Thoracic aorta (tissue), 2 donors: ENCODE results near the gene CYFIP1. TPM values are rescaled to one million over a fixed set of nuclear protein-coding genes. Genes with fewer than 3 reads are reported as not detected.

ENCODE experiments used
- ATAC-seq: fragments of 150-250 bp; one replicate; pipeline ENCODE4 v1.8.0; 2017; ENCODE audit warnings: low read depth; ENCODE audit not compliant: insufficient number of reproducible peaks, low FRiP score
- DNase-seq: peaks from one replicate; pipeline ENCODE4 v3.0.0-alpha.2; 2020; ENCODE audit warnings: low spot score
- H3K27ac ChIP-seq, 2 donors: fragments of 200-600 bp; sonication (generic); 1 replicate in 1 of 2; 2 replicates in 1 of 2; pipeline ENCODE4 v1.5.1; 2016; ENCODE audit warnings: mild to moderate bottlenecking in 2 of 2, moderate library complexity in 2 of 2
- H3K27me3 ChIP-seq: fragments of 200-600 bp; sonication (generic); replicated peaks from 2 replicates; pipeline ENCODE4 v1.6.0; 2016; ENCODE audit warnings: mild to moderate bottlenecking; ENCODE audit not compliant: insufficient read depth
- H3K36me3 ChIP-seq: fragments of 200-600 bp; sonication (generic); one replicate; pipeline ENCODE4 v1.5.1; 2016
- H3K4me1 ChIP-seq, 2 donors: fragments of 200-600 bp; sonication (generic); 1 replicate in 1 of 2; 2 replicates in 1 of 2; pipeline versions ENCODE4 v1.5.1 to v1.6.0; 2016; ENCODE audit warnings: low read depth in 2 of 2, mild to moderate bottlenecking in 1 of 2; ENCODE audit not compliant: control insufficient read depth in 1 of 2
- H3K4me3 ChIP-seq: fragments of 200-600 bp; sonication (generic); 2 replicates; pipeline ENCODE4 v1.5.1; 2016; ENCODE audit warnings: mild to moderate bottlenecking
- H3K9me3 ChIP-seq: fragments of 200-600 bp; sonication (generic); 2 replicates; pipeline ENCODE4 v1.5.1; 2016
- CTCF ChIP-seq: fragments of 200-600 bp; sonication (generic); IDR thresholded peaks from one replicate; pipeline ENCODE4 v1.5.1; 2019; ENCODE audit warnings: antibody characterized with exemption
- total RNA-seq, 2 donors: library from RNA; depleted of rRNA; stranded (reverse); fragments of >200 nt; gene quantifications; one replicate each; pipeline versions ENCODE4 v1.1.0 to v1.2.3, GENCODE V29; 2016

CYFIP1 gene
- total RNA-seq, 2 donors from 2014 or later = 112 to 150 TPM

- Histone ChIP-seq H3K9me3 (no peaks in the 10 kb centered on the region), H3K4me1 (peaks cover 0 to 6% of the 10 kb centered on the region in 2 donors), H3K27me3 (no peaks in the 10 kb centered on the region), H3K36me3 (peaks cover 61% of the 10 kb centered on the region), H3K27ac (no peak overlapping the region), H3K4me3 (no peak overlapping the region)
- TF ChIP-seq CTCF = no peak
- ATAC-seq = no peak
- no peak for DNase-seq
These were observed 111.2 kb downstream of the CYFIP1 start for GRCh38 chr15:22868928-22869327.

- ATAC-seq (no peak), DNase-seq (no peak)
- no peak for TF ChIP-seq CTCF
- H3K36me3 ChIP-seq = peaks cover 57% of the 10 kb centered on the region
- no peak overlapping the region for H3K27ac ChIP-seq
- H3K27me3 ChIP-seq = no peaks in the 10 kb centered on the region
- H3K4me3 ChIP-seq = no peak overlapping the region
- H3K4me1 ChIP-seq = peaks cover 0 to 6% of the 10 kb centered on the region in 2 donors
- H3K9me3 ChIP-seq = no peaks in the 10 kb centered on the region
These were observed 111.7 kb downstream of the CYFIP1 start for GRCh38 chr15:22868495-22868894.

GRCh38 chr15:22867886-22868285 lies 112.3 kb downstream of the CYFIP1 start:
- peaks cover 51% of the 10 kb centered on the region for H3K36me3 ChIP-seq
- no peaks in the 10 kb centered on the region for H3K27me3 ChIP-seq

GRCh38 chr15:22866079-22866478 lies 114.1 kb downstream of the CYFIP1 start:
- DNase-seq = no peak
- no peak for ATAC-seq
- Histone ChIP-seq H3K27ac (no peak overlapping the region), H3K4me3 (no peak overlapping the region), H3K27me3 (no peaks in the 10 kb centered on the region), H3K4me1 (peaks cover 0 to 6% of the 10 kb centered on the region in 2 donors), H3K9me3 (no peaks in the 10 kb centered on the region), H3K36me3 (peaks cover 34% of the 10 kb centered on the region)
- no peak for TF ChIP-seq CTCF

More at GRCh38 chr15:22867886-22868285, 112.3 kb downstream of the CYFIP1 start:
- Histone ChIP-seq H3K27ac (no peak overlapping the region), H3K4me1 (peaks cover 0 to 6% of the 10 kb centered on the region in 2 donors), H3K9me3 (no peaks in the 10 kb centered on the region), H3K4me3 (no peak overlapping the region)
- DNase-seq (no peak), ATAC-seq (no peak)
- no peak for TF ChIP-seq CTCF

GRCh38 chr15:22863356-22863755 lies 116.8 kb downstream of the CYFIP1 start:
- no peak for ATAC-seq

More at GRCh38 chr15:22863356-22863755, 116.8 kb downstream of the CYFIP1 start:
- H3K27ac ChIP-seq = no peak overlapping the region
- H3K4me1 ChIP-seq = no peaks in the 10 kb centered on the region
- H3K9me3 ChIP-seq = no peaks in the 10 kb centered on the region
- no peak for DNase-seq
- no peak overlapping the region for H3K4me3 ChIP-seq
- no peak for TF ChIP-seq CTCF
- peaks cover 21% of the 10 kb centered on the region for H3K36me3 ChIP-seq
- H3K27me3 ChIP-seq = no peaks in the 10 kb centered on the region
